Lung (tissue), 12 donors: ENCODE measurements around the gene HPN. TPM values are rescaled to one million over a fixed set of nuclear protein-coding genes. Genes with fewer than 3 reads are reported as not detected.

Experiments used
- ATAC-seq: fragments of 200-7000 bp; cut with Tn5 transposase; one replicate; pipeline ENCODE4 v1.9.1; 2020; ENCODE audit warnings: moderate number of reproducible peaks; ENCODE audit not compliant: insufficient read depth, low FRiP score
- DNase-seq, 3 donors: peaks; one replicate each; pipeline ENCODE4 v3.0.0-alpha.2; 2013 to 2017
- H3K27ac ChIP-seq, 2 donors: one replicate each; pipeline ENCODE4 v1.5.1; 2013; ENCODE audit warnings: mild to moderate bottlenecking in 2 of 2, moderate library complexity in 2 of 2, control low read depth in 1 of 2, inconsistent platforms in 1 of 2, low read depth in 1 of 2, low read length in 1 of 2
- H3K27me3 ChIP-seq, 3 donors: one replicate each; pipeline ENCODE4 v1.5.1; 2013; ENCODE audit warnings: low read length in 2 of 3; ENCODE audit not compliant: control insufficient read depth in 3 of 3, insufficient read depth in 3 of 3
- H3K36me3 ChIP-seq, 4 donors: one replicate each; pipeline ENCODE4 v1.5.1; 2013; ENCODE audit warnings: low read length in 4 of 4, mild to moderate bottlenecking in 1 of 4, moderate library complexity in 1 of 4; ENCODE audit not compliant: control insufficient read depth in 4 of 4, insufficient read depth in 4 of 4
- H3K4me1 ChIP-seq, 5 donors: one replicate each; pipeline ENCODE4 v1.5.1; 2013; ENCODE audit warnings: low read length in 5 of 5, mild to moderate bottlenecking in 2 of 5, moderate library complexity in 1 of 5; ENCODE audit not compliant: control insufficient read depth in 5 of 5, insufficient read depth in 5 of 5
- H3K4me3 ChIP-seq: one replicate; pipeline ENCODE4 v1.5.1; 2013; ENCODE audit warnings: mild to moderate bottlenecking, control low read depth, moderate library complexity
- H3K9ac ChIP-seq, 2 donors: one replicate each; pipeline ENCODE4 v1.5.1; 2013; ENCODE audit warnings: low read length in 2 of 2, control low read depth in 1 of 2; ENCODE audit not compliant: insufficient read depth in 1 of 2
- H3K9me3 ChIP-seq, 4 donors: one replicate each; pipeline ENCODE4 v1.5.1; 2013; ENCODE audit warnings: low read length in 3 of 4, mild to moderate bottlenecking in 1 of 4, moderate library complexity in 1 of 4; ENCODE audit not compliant: control insufficient read depth in 4 of 4, insufficient read depth in 3 of 4
- CTCF ChIP-seq: IDR thresholded peaks from 2 replicates; pipeline ENCODE4 v1.5.1; 2012; ENCODE audit warnings: mild to moderate bottlenecking; ENCODE audit errors: control extremely low read depth, extremely low read depth
- WGBS, 2 donors: extraction: QIAGEN DNeasy Blood & Tissue Kit; methylation state at CpG; one replicate each; pipeline ENCODE4 v1.1.7; 2013; 5-methylcytosine and 5-hydroxymethylcytosine counted together
- polyA plus RNA-seq, 2 donors: library from polyadenylated mRNA; stranded (reverse); fragments of 200-250 nt; gene quantifications; one replicate each; pipeline ENCODE4 v1.2.1, GENCODE V29; 2013
- total RNA-seq, 2 donors: library from RNA; depleted of rRNA in 1 of 2; stranded (reverse); fragments of >200 nt in 1 of 2; gene quantifications; one replicate each; pipeline ENCODE4 v1.2.1, GENCODE V29; 2014 to 2021
- donor health status: control.
- donor health status: control.
- donor health status: Bipolar disorder and iron deficiency.
- donor health status: healthy.
- donor health status: DM: yes; HTN: yes; CAD: no.

The HPN gene
- total and polyA plus RNA-seq, 4 donors: 15.4 to 41.4 (median 26.8) TPM

GRCh38 chr19:35094656-35095055 is 53.1 kb downstream of the HPN start:
- 92 to 95% methylated on average over 4 of the region's 4 CpGs for WGBS, 2 donors
- peaks cover 0 to 4% (median 0%) of the 10 kb centered on the region in 5 donors for H3K4me1 ChIP-seq

GRCh38 chr19:35095667-35096368 is 54.3 kb downstream of the HPN start:
- Histone ChIP-seq H3K27me3 (no peaks in the 10 kb centered on the region), H3K9me3 (peaks cover 0 to 2% (median 0%) of the 10 kb centered on the region in 4 donors), H3K27ac (no peak overlapping the region), H3K4me3 (no peak overlapping the region), H3K36me3 (no peaks in the 10 kb centered on the region), H3K9ac (no peak overlapping the region), H3K4me1 (peaks cover 0 to 1% (median 0%) of the 10 kb centered on the region in 5 donors)
- WGBS, 2 donors: 77 to 84% methylated on average over 8 of the region's 8 CpGs
- DNase-seq (no peak), ATAC-seq (no peak)
- no peak for TF ChIP-seq CTCF

More at GRCh38 chr19:35094656-35095055, 53.1 kb downstream of the HPN start:
- DNase-seq (no peak), ATAC-seq (no peak)
- no peak overlapping the region for H3K4me3 ChIP-seq
- H3K9me3 ChIP-seq: no peaks in the 10 kb centered on the region
- no peak overlapping the region for H3K9ac ChIP-seq
- peaks cover 0 to 3% (median 0%) of the 10 kb centered on the region in 3 donors for H3K27me3 ChIP-seq
- no peak for TF ChIP-seq CTCF
- no peaks in the 10 kb centered on the region for H3K36me3 ChIP-seq
- H3K27ac ChIP-seq: no peak overlapping the region

GRCh38 chr19:35098413-35099049 is 57.0 kb downstream of the HPN start:
- H3K4me3 ChIP-seq: no peak overlapping the region
- DNase-seq (no peak), ATAC-seq (no peak)
- TF ChIP-seq CTCF: no peak
- H3K9ac ChIP-seq: no peak overlapping the region
- H3K27me3 ChIP-seq: no peaks in the 10 kb centered on the region
- peaks cover 0 to 2% (median 0%) of the 10 kb centered on the region in 4 donors for H3K9me3 ChIP-seq
- 79 to 86% methylated on average over 29 of the region's 29 CpGs for WGBS, 2 donors
- no peaks in the 10 kb centered on the region for H3K36me3 ChIP-seq
- no peaks in the 10 kb centered on the region for H3K4me1 ChIP-seq
- no peak overlapping the region for H3K27ac ChIP-seq
